DND-41 (cell line): ENCODE data around the gene TEX10.

ENCODE experiments used
- CTCF ChIP-seq: IDR thresholded peaks from 2 replicates; pipeline ENCODE4 v1.5.1; 2012; ENCODE audit warnings: borderline replicate concordance, low read length, moderate library complexity, mild to moderate bottlenecking; ENCODE audit not compliant: poor library complexity, severe bottlenecking; ENCODE audit errors: extremely low read depth
- EZH2 ChIP-seq: IDR thresholded peaks from 3 replicates; pipeline ENCODE4 v1.6.1; 2012; ENCODE audit warnings: borderline replicate concordance, low read depth, mild to moderate bottlenecking, moderate library complexity, low read length, inconsistent platforms; ENCODE audit not compliant: severe bottlenecking

GRCh38 chr9:100281676-100282387 lies 70.9 kb downstream of the TEX10 start:
- TF ChIP-seq CTCF: no peak
- no peak for TF ChIP-seq EZH2
